Heart left ventricle (tissue), 13 donors: ENCODE data around the gene QSOX1.

Experiments
- CTCF ChIP-seq, 12 donors: fragments of 200-600 bp; sonication (generic) in 4 of 12; IDR thresholded peaks; one replicate each; pipeline versions ENCODE4 v1.5.0 to v1.8.0; 2018 to 2022; ENCODE audit warnings: antibody characterized with exemption in 12 of 12, mild to moderate bottlenecking in 5 of 12
- POLR2A ChIP-seq, 2 donors: fragments of 450-650 bp; IDR thresholded peaks; one replicate each; pipeline ENCODE4 v1.6.1; 2017; ENCODE audit warnings: antibody characterized with exemption in 2 of 2, mild to moderate bottlenecking in 2 of 2, moderate library complexity in 2 of 2
- donor health status: ischemic (EF 13 %, LVEDD 7.1; RV severe dilation, severe dysfunction).
- donor health status: DM: no; HTN: yes; CAD: no.
- donor health status: DM: no; HTN: no; CAD: no.
- donor health status: ischemic (EF 25% LVEDD 6.9; RV normal size, moderate dysfunction).
- donor health status: ischemic (EF 25% LVEDD 5.7; RV mildly dilated, moderate dysfunction).
- donor health status: ischemic (EF 35%, LVEDD 5.7; RV mildly dilated, moderate dysfunction).
- donor health status: nonischemic (EF 11% LVEDD 7.7; RV severe dilation, severe dysfunction).
- donor health status: DM: yes; HTN: yes; CAD: no.
- donor health status: PGD.
- donor health status: ischemic (EF 29% LVEDD 5.4; RV normal size, mild dysfunction).
- donor health status: nonischemic (EF 23%, LVEDD 6.1; RV moderate dilation, normal function).

DNA sequence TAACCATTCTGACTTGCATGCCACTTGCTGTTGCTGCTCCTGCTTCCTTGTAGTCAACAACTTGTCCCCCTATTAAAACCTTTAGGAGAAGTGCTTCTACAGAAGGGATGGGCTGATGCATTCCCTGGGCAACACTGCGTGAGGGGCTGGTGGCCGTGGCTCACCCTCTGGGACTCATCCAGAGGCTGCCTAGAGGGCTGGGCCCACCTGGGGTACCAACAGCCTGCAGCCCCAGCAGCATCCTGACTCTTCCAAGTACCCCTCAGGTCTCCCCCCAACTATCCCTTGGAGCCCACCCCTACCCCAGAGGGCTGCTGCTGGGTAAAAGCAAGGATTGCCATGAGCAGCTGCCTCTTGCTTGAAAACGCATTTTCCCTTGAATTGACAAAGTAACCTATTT, 40.7 kb downstream of the QSOX1 start:
- TF ChIP-seq CTCF (IDR thresholded peaks at IDR 0.05) = no peak
- TF ChIP-seq POLR2A (IDR thresholded peaks at IDR 0.05) = no peak
